HepG2 (cell line): ENCODE measurements around the gene TP53TG5. TPM values are rescaled to one million over a fixed set of nuclear protein-coding genes. Genes with fewer than 3 reads are reported as not detected.

ENCODE experiments used
- BHLHE40 ChIP-seq: IDR thresholded peaks from 2 replicates; pipeline ENCODE4 v1.6.1; 2011; ENCODE audit warnings: low read length, improper control_type of control experiment
- HOXD1 ChIP-seq: sonication (generic); formaldehyde crosslinking; IDR thresholded peaks from 2 replicates; pipeline ENCODE4 v1.5.0; 2020; ENCODE audit warnings: missing genetic modification reagents
- KAT2B ChIP-seq: fragments of 150-350 bp; IDR thresholded peaks from 2 replicates; pipeline ENCODE4 v1.6.1; 2014; ENCODE audit warnings: low read depth, low read length, borderline replicate concordance
- NBN ChIP-seq: fragments of 450-650 bp; conservative IDR thresholded peaks from 2 replicates; pipeline ENCODE4 v1.6.1; 2017
- NCOA1 ChIP-seq: sonication (generic); formaldehyde crosslinking; IDR thresholded peaks from 2 replicates; pipeline ENCODE4 v1.9.0; 2021; ENCODE audit warnings: missing genetic modification reagents
- NFKBIZ ChIP-seq: IDR thresholded peaks from 2 replicates; pipeline ENCODE4 v1.6.1; 2018; ENCODE audit warnings: missing genetic modification reagents, missing compliant biosample characterization
- SOX6 ChIP-seq, 2 experiments: fragments of 450-650 bp in 1 of 2; sonication (generic) in 1 of 2; formaldehyde crosslinking in 1 of 2; IDR thresholded peaks; 2 replicates each; pipeline versions ENCODE4 v1.4.0 to v1.6.1; 2017 to 2020; ENCODE audit warnings: antibody characterized with exemption in 1 of 2, mild to moderate bottlenecking in 1 of 2, missing genetic modification reagents in 1 of 2
- TBL1XR1 ChIP-seq: fragments of 150-350 bp; IDR thresholded peaks from 2 replicates; pipeline ENCODE4 v1.6.1; 2014; ENCODE audit warnings: borderline replicate concordance, low read length; ENCODE audit not compliant: partially characterized antibody
- TEAD3 ChIP-seq: optimal IDR thresholded peaks from 2 replicates; pipeline ENCODE3; 2016; ENCODE audit warnings: borderline replicate concordance
- TOPORS ChIP-seq: sonication (generic); formaldehyde crosslinking; IDR thresholded peaks from 2 replicates; pipeline ENCODE4 v1.8.0; 2023; ENCODE audit warnings: mild to moderate bottlenecking, missing genetic modification reagents
- ZFAT ChIP-seq: sonication (generic); formaldehyde crosslinking; conservative IDR thresholded peaks from 2 replicates; pipeline ENCODE4 v1.8.1; 2023; ENCODE audit warnings: missing genetic modification reagents, inconsistent platforms
- ZFP41 ChIP-seq: sonication (generic); formaldehyde crosslinking; IDR thresholded peaks from 2 replicates; pipeline ENCODE4 v1.4.0; 2020; ENCODE audit warnings: mild to moderate bottlenecking, missing genetic modification reagents, borderline replicate concordance
- ZKSCAN1 ChIP-seq: fragments of 150-350 bp; IDR thresholded peaks from 2 replicates; pipeline ENCODE4 v1.6.1; 2014; ENCODE audit warnings: low read length
- ZNF251 ChIP-seq: sonication (generic); formaldehyde crosslinking; IDR thresholded peaks from 2 replicates; pipeline ENCODE4 v1.9.0; 2021; ENCODE audit warnings: mild to moderate bottlenecking, missing genetic modification reagents
- ZNF44 ChIP-seq: sonication (generic); formaldehyde crosslinking; IDR thresholded peaks from 2 replicates; pipeline ENCODE4 v1.5.1; 2020; ENCODE audit warnings: mild to moderate bottlenecking, missing genetic modification reagents
- ZNF567 ChIP-seq: sonication (generic); formaldehyde crosslinking; IDR thresholded peaks from 2 replicates; pipeline ENCODE4 v1.8.1; 2023; ENCODE audit warnings: mild to moderate bottlenecking, missing genetic modification reagents, borderline replicate concordance
- ZNF598 ChIP-seq: sonication (generic); formaldehyde crosslinking; IDR thresholded peaks from 2 replicates; pipeline ENCODE4 v1.5.1; 2020; ENCODE audit warnings: mild to moderate bottlenecking, missing genetic modification reagents, borderline replicate concordance
- ZNF709 ChIP-seq: sonication (generic); formaldehyde crosslinking; IDR thresholded peaks from 2 replicates; pipeline ENCODE4 v1.5.0; 2020; ENCODE audit warnings: mild to moderate bottlenecking, missing genetic modification reagents
- ZNF777 ChIP-seq: sonication (generic); formaldehyde crosslinking; IDR thresholded peaks from 2 replicates; pipeline ENCODE4 v1.4.0; 2020; ENCODE audit warnings: missing genetic modification reagents
- ZNF792 ChIP-seq: IDR thresholded peaks from 2 replicates; pipeline ENCODE4 v1.6.1; 2016
- polyA plus RNA-seq, 8 experiments: library from polyadenylated mRNA; depleted of rRNA in 3 of 8; stranded (reverse) in 7 of 8; unstranded in 1 of 8; fragments of >200 nt; fragmentation: Illumina TruSeq in 4 of 8; extraction: Trizol in 4 of 8; gene quantifications; 2 replicates each; pipeline versions ENCODE4 v1.2.1 to v1.2.3, GENCODE V29; 2011 to 2016; ENCODE audit warnings: low read depth in 4 of 8, missing spikeins in 1 of 8, mixed read lengths in 1 of 8; ENCODE audit not compliant: insufficient read depth in 1 of 8
- total RNA-seq, 5 experiments: library from RNA; depleted of rRNA; stranded (reverse); fragments of >200 nt; fragmentation: Illumina TruSeq; extraction: Trizol; gene quantifications; 2 replicates each; pipeline ENCODE4 v1.2.3, GENCODE V29; 2016; ENCODE audit warnings: low read depth in 1 of 5
- TF ChIP-seq, protein P1 (sequence below): sonication (generic); formaldehyde crosslinking; IDR thresholded peaks from 2 replicates; pipeline ENCODE4 v1.4.0; 2020; ENCODE audit warnings: missing genetic modification reagents
- TF ChIP-seq, protein P2 (sequence below): sonication (generic); formaldehyde crosslinking; IDR thresholded peaks from 2 replicates; pipeline ENCODE4 v1.8.1; 2023; ENCODE audit warnings: mild to moderate bottlenecking, missing genetic modification reagents, borderline replicate concordance
- TF ChIP-seq, protein P3 (sequence below): sonication (generic); formaldehyde crosslinking; IDR thresholded peaks from 2 replicates; pipeline ENCODE4 v1.4.0; 2020; ENCODE audit warnings: missing genetic modification reagents

Gene TP53TG5
- total and polyA plus RNA-seq, 2 of the 13 experiments (the other 11 are each of a cell fraction or from before 2014, with no cell fraction given) = 0.11 TPM; not detected in 1

DNA sequence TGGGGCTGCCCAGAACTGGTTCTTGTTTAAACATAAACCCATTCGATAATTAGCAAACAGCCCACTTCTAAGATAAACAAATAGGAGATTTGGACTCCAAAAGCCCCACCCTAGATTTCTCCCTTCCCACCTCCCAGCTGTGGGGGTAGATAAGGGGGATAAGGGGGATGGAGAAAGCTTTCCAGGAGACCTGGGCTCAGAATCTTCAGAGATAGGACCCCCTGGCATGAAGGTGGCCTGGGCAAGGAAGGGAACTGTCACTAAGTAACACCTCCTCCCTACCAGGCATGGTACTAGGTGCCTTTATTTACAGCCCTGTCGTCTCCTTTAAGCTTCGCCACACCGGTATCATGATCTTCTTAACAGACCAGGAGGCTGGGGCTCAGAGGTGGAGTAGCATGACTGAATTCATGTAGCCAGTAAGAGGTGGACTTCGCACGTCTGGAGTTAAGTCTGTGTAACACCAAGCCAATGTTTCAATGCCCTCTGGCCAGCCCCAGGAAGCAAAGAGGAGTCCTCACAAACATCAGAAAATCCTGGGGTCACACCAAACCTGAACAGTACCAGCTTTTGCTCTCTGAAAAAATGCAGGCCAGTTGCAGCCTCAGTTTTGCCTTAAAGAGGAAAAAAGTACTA is 34.5 kb downstream of the TP53TG5 start (continued):
- TF ChIP-seq, protein P1, sequence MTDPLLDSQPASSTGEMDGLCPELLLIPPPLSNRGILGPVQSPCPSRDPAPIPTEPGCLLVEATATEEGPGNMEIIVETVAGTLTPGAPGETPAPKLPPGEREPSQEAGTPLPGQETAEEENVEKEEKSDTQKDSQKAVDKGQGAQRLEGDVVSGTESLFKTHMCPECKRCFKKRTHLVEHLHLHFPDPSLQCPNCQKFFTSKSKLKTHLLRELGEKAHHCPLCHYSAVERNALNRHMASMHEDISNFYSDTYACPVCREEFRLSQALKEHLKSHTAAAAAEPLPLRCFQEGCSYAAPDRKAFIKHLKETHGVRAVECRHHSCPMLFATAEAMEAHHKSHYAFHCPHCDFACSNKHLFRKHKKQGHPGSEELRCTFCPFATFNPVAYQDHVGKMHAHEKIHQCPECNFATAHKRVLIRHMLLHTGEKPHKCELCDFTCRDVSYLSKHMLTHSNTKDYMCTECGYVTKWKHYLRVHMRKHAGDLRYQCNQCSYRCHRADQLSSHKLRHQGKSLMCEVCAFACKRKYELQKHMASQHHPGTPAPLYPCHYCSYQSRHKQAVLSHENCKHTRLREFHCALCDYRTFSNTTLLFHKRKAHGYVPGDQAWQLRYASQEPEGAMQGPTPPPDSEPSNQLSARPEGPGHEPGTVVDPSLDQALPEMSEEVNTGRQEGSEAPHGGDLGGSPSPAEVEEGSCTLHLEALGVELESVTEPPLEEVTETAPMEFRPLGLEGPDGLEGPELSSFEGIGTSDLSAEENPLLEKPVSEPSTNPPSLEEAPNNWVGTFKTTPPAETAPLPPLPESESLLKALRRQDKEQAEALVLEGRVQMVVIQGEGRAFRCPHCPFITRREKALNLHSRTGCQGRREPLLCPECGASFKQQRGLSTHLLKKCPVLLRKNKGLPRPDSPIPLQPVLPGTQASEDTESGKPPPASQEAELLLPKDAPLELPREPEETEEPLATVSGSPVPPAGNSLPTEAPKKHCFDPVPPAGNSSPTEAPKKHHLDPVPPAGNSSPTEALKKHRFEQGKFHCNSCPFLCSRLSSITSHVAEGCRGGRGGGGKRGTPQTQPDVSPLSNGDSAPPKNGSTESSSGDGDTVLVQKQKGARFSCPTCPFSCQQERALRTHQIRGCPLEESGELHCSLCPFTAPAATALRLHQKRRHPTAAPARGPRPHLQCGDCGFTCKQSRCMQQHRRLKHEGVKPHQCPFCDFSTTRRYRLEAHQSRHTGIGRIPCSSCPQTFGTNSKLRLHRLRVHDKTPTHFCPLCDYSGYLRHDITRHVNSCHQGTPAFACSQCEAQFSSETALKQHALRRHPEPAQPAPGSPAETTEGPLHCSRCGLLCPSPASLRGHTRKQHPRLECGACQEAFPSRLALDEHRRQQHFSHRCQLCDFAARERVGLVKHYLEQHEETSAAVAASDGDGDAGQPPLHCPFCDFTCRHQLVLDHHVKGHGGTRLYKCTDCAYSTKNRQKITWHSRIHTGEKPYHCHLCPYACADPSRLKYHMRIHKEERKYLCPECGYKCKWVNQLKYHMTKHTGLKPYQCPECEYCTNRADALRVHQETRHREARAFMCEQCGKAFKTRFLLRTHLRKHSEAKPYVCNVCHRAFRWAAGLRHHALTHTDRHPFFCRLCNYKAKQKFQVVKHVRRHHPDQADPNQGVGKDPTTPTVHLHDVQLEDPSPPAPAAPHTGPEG (CRISPR knock-in tag) = no peak
- TF ChIP-seq ZNF567 (CRISPR knock-in tag) = no peak; the same call in 1 of the 2 replicates
- TF ChIP-seq NBN = no peak
- TF ChIP-seq NCOA1 (CRISPR knock-in tag) = no peak
- TF ChIP-seq SOX6 (IDR thresholded peaks at IDR 0.05) = no peak
- peak; percentile 49; the same call in 1 of the 2 replicates for TF ChIP-seq SOX6 (CRISPR knock-in tag; IDR thresholded peaks at IDR 0.05)
- TF ChIP-seq TEAD3 (CRISPR knock-in tag) = no peak
- TF ChIP-seq TOPORS (CRISPR knock-in tag) = no peak; the same call in 1 of the 2 replicates
- TF ChIP-seq BHLHE40 = no peak
- TF ChIP-seq ZNF709 = no peak
- TF ChIP-seq ZKSCAN1 = no peak
- no peak for TF ChIP-seq ZNF251 (CRISPR knock-in tag)
- no peak for TF ChIP-seq KAT2B
- TF ChIP-seq, protein P2, sequence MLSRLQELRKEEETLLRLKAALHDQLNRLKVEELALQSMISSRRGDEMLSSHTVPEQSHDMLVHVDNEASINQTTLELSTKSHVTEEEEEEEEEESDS (CRISPR knock-in tag) = peak; percentile 79; the same call in 1 of the 2 replicates
- no peak for TF ChIP-seq ZNF44 (CRISPR knock-in tag)
- no peak for TF ChIP-seq NFKBIZ (CRISPR knock-in tag)
- TF ChIP-seq ZFAT (CRISPR knock-in tag) = no peak
- no peak for TF ChIP-seq ZNF777 (CRISPR knock-in tag)
- no peak for TF ChIP-seq TBL1XR1
- peak; percentile 71; the same call in 1 of the 2 replicates for TF ChIP-seq ZFP41 (CRISPR knock-in tag)
- TF ChIP-seq ZNF792 (CRISPR knock-in tag) = no peak
- TF ChIP-seq, protein P3, sequence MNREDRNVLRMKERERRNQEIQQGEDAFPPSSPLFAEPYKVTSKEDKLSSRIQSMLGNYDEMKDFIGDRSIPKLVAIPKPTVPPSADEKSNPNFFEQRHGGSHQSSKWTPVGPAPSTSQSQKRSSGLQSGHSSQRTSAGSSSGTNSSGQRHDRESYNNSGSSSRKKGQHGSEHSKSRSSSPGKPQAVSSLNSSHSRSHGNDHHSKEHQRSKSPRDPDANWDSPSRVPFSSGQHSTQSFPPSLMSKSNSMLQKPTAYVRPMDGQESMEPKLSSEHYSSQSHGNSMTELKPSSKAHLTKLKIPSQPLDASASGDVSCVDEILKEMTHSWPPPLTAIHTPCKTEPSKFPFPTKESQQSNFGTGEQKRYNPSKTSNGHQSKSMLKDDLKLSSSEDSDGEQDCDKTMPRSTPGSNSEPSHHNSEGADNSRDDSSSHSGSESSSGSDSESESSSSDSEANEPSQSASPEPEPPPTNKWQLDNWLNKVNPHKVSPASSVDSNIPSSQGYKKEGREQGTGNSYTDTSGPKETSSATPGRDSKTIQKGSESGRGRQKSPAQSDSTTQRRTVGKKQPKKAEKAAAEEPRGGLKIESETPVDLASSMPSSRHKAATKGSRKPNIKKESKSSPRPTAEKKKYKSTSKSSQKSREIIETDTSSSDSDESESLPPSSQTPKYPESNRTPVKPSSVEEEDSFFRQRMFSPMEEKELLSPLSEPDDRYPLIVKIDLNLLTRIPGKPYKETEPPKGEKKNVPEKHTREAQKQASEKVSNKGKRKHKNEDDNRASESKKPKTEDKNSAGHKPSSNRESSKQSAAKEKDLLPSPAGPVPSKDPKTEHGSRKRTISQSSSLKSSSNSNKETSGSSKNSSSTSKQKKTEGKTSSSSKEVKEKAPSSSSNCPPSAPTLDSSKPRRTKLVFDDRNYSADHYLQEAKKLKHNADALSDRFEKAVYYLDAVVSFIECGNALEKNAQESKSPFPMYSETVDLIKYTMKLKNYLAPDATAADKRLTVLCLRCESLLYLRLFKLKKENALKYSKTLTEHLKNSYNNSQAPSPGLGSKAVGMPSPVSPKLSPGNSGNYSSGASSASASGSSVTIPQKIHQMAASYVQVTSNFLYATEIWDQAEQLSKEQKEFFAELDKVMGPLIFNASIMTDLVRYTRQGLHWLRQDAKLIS (CRISPR knock-in tag) = no peak; the same call in 1 of the 2 replicates
- no peak for TF ChIP-seq ZNF598 (CRISPR knock-in tag)
- TF ChIP-seq HOXD1 = no peak
